SK-N-SH (cell line): ENCODE results near the gene TMEM256. TPM values are rescaled to one million over a fixed set of nuclear protein-coding genes. Genes with fewer than 3 reads are reported as not detected.

ENCODE experiments used
- CTCF ChIA-PET: fragments of 300-600, 350-600 bp; formaldehyde crosslinking; extraction: SDS; loops from one replicate; lab custom pipeline; 2021; lab: Yijun Ruan, JAX
- POLR2A ChIA-PET: fragments of 350-600 bp; sonication (Branson Sonifier 250); formaldehyde crosslinking; extraction: SDS; loops from one replicate; lab custom pipeline; 2020; ENCODE audit warnings: antibody characterized with exemption, inconsistent platforms; lab: Yijun Ruan, JAX
- DNase-seq: peaks from one replicate; pipeline ENCODE4 v3.0.0; 2012
- H2AFZ ChIP-seq: fragments of 200-600 bp; sonication (generic); 2 replicates; pipeline ENCODE4 v1.8.1; 2016; ENCODE audit warnings: antibody characterized with exemption, mild to moderate bottlenecking, low read depth
- H3F3A ChIP-seq: fragments of 200-600 bp; sonication (generic); replicated peaks from 2 replicates; pipeline ENCODE3; 2016; ENCODE audit warnings: antibody characterized with exemption, mild to moderate bottlenecking; ENCODE audit not compliant: insufficient read depth
- H3K27ac ChIP-seq, 2 experiments: fragments of 200-500 bp in 1 of 2; fragments of 200-600 bp in 1 of 2; sonication (Bioruptor generic) in 1 of 2; sonication (generic), shearing (Covaris generic) in 1 of 2; 2 replicates each; pipeline versions ENCODE4 v1.5.1 to v1.6.1; 2014 to 2016; ENCODE audit warnings: low read depth in 2 of 2, inconsistent platforms in 1 of 2, low read length in 1 of 2, mild to moderate bottlenecking in 1 of 2, mixed read lengths in 1 of 2
- H3K27me3 ChIP-seq: fragments of 200-600 bp; sonication (generic), shearing (Covaris generic); 2 replicates; pipeline ENCODE4 v1.6.1; 2016; ENCODE audit warnings: mixed run types; ENCODE audit not compliant: insufficient read depth
- H3K36me3 ChIP-seq, 2 experiments: fragments of 200-500 bp in 1 of 2; fragments of 200-600 bp in 1 of 2; sonication (Bioruptor generic) in 1 of 2; sonication (generic) in 1 of 2; replicated peaks in 1 of 2; 2 replicates each; pipeline versions ENCODE3 to v1.5.1; 2014 to 2016; ENCODE audit warnings: low read length in 1 of 2, mild to moderate bottlenecking in 1 of 2; ENCODE audit not compliant: insufficient read depth in 2 of 2, control insufficient read depth in 1 of 2
- H3K4me1 ChIP-seq, 2 experiments: fragments of 200-500 bp in 1 of 2; fragments of 200-600 bp in 1 of 2; sonication (Bioruptor generic) in 1 of 2; sonication (generic), shearing (Covaris generic) in 1 of 2; 2 replicates each; pipeline versions ENCODE4 v1.5.1 to v1.6.1; 2014 to 2016; ENCODE audit warnings: low read depth in 1 of 2, low read length in 1 of 2, mixed run types in 1 of 2; ENCODE audit not compliant: insufficient read depth in 2 of 2, control insufficient read depth in 1 of 2
- H3K4me2 ChIP-seq: fragments of 200-600 bp; sonication (generic), shearing (Covaris generic); 2 replicates; pipeline ENCODE4 v1.6.1; 2017; ENCODE audit warnings: mixed run types
- H3K4me3 ChIP-seq, 2 experiments: fragments of 200-500 bp in 1 of 2; fragments of 200-600 bp in 1 of 2; sonication (Bioruptor generic) in 1 of 2; sonication (generic), shearing (Covaris generic) in 1 of 2; 2 replicates each; pipeline versions ENCODE4 v1.5.1 to v1.8.1; 2014 to 2016; ENCODE audit warnings: low read depth in 2 of 2, inconsistent platforms in 1 of 2, low read length in 1 of 2, mild to moderate bottlenecking in 1 of 2, mixed read lengths in 1 of 2, moderate library complexity in 1 of 2
- H3K79me2 ChIP-seq: fragments of 200-600 bp; sonication (generic); 2 replicates; pipeline ENCODE4 v1.8.1; 2017; ENCODE audit warnings: mild to moderate bottlenecking; ENCODE audit not compliant: insufficient read depth
- H3K9ac ChIP-seq: fragments of 200-600 bp; sonication (generic); 2 replicates; pipeline ENCODE4 v1.6.1; 2017; ENCODE audit warnings: mixed run types
- H3K9me2 ChIP-seq: fragments of 200-600 bp; sonication (generic); 2 replicates; pipeline ENCODE4 v1.6.1; 2017; ENCODE audit warnings: mixed run types
- H3K9me3 ChIP-seq: fragments of 200-600 bp; sonication (generic); 2 replicates; pipeline ENCODE4 v1.6.1; 2017; ENCODE audit warnings: mixed run types, mild to moderate bottlenecking, moderate library complexity
- H4K20me1 ChIP-seq: fragments of 200-600 bp; sonication (generic); 2 replicates; pipeline ENCODE4 v1.6.1; 2017; ENCODE audit warnings: mild to moderate bottlenecking, mixed run types; ENCODE audit not compliant: insufficient read depth
- EP300 ChIP-seq, 2 experiments: IDR thresholded peaks; 2 replicates each; pipeline versions ENCODE4 v1.4.0 to v1.6.1; 2012; ENCODE audit warnings: borderline replicate concordance in 1 of 2, low read depth in 1 of 2, low read length in 1 of 2
- FOSL2 ChIP-seq: IDR thresholded peaks from 2 replicates; pipeline ENCODE4 v1.4.0; 2012; ENCODE audit warnings: low read depth, mild to moderate bottlenecking, moderate library complexity, borderline replicate concordance
- FOXJ3 ChIP-seq: sonication (generic); formaldehyde crosslinking; IDR thresholded peaks from 2 replicates; pipeline ENCODE4 v1.5.1; 2020; ENCODE audit warnings: mild to moderate bottlenecking, missing genetic modification reagents
- FOXM1 ChIP-seq: IDR thresholded peaks from 2 replicates; pipeline ENCODE4 v1.4.0; 2012; ENCODE audit warnings: low read depth, mild to moderate bottlenecking
- GATA2 ChIP-seq: sonication (generic); formaldehyde crosslinking; IDR thresholded peaks from 2 replicates; pipeline ENCODE4 v1.5.0; 2020; ENCODE audit warnings: mild to moderate bottlenecking, missing genetic modification reagents
- IRF3 ChIP-seq: fragments of 150-350 bp; IDR thresholded peaks from 2 replicates; pipeline ENCODE4 v1.6.1; 2016; ENCODE audit warnings: mild to moderate bottlenecking, low read depth, low read length
- MAX ChIP-seq: IDR thresholded peaks from 2 replicates; pipeline ENCODE4 v1.4.0; 2012; ENCODE audit warnings: low read depth
- MEF2A ChIP-seq: IDR thresholded peaks from 2 replicates; pipeline ENCODE4 v1.4.0; 2012; ENCODE audit warnings: low read depth, borderline replicate concordance
- MXI1 ChIP-seq: IDR thresholded peaks from 2 replicates; pipeline ENCODE4 v1.6.1; 2012; ENCODE audit warnings: mild to moderate bottlenecking, low read depth, low read length, improper control_type of control experiment
- NFIC ChIP-seq: IDR thresholded peaks from 2 replicates; pipeline ENCODE4 v1.4.0; 2012; ENCODE audit warnings: borderline replicate concordance
- REST ChIP-seq: IDR thresholded peaks from 2 replicates; pipeline ENCODE4 v1.6.1; 2012; ENCODE audit warnings: mild to moderate bottlenecking, low read depth, low read length, moderate library complexity
- SIN3A ChIP-seq: IDR thresholded peaks from 2 replicates; pipeline ENCODE4 v1.6.1; 2012; ENCODE audit warnings: low read depth, mild to moderate bottlenecking, low read length, moderate library complexity, borderline replicate concordance
- TEAD4 ChIP-seq: IDR thresholded peaks from 2 replicates; pipeline ENCODE4 v1.4.0; 2012; ENCODE audit warnings: mild to moderate bottlenecking, borderline replicate concordance; ENCODE audit not compliant: insufficient read depth
- USF1 ChIP-seq: IDR thresholded peaks from 2 replicates; pipeline ENCODE4 v1.4.0; 2012; ENCODE audit warnings: low read depth, borderline replicate concordance
- WGBS: methylation state at CpG from one replicate; pipeline ENCODE4 v1.1.6; 2017; ENCODE audit warnings: low lambda C conversion rate; 5-methylcytosine and 5-hydroxymethylcytosine counted together
- polyA plus RNA-seq, 3 experiments: library from polyadenylated mRNA; depleted of rRNA; stranded (reverse); fragments of >200 nt; gene quantifications; 2 replicates each; pipeline ENCODE4 v1.2.3, GENCODE V29; 2012
- TF ChIP-seq, protein P1 (sequence below): IDR thresholded peaks from 2 replicates; pipeline ENCODE4 v1.4.0; 2012; ENCODE audit warnings: low read depth, borderline replicate concordance

Gene TMEM256
- polyA plus RNA-seq, 1 of the 3 experiments (the other 2 are of a cell fraction), result 213 TPM

DNA sequence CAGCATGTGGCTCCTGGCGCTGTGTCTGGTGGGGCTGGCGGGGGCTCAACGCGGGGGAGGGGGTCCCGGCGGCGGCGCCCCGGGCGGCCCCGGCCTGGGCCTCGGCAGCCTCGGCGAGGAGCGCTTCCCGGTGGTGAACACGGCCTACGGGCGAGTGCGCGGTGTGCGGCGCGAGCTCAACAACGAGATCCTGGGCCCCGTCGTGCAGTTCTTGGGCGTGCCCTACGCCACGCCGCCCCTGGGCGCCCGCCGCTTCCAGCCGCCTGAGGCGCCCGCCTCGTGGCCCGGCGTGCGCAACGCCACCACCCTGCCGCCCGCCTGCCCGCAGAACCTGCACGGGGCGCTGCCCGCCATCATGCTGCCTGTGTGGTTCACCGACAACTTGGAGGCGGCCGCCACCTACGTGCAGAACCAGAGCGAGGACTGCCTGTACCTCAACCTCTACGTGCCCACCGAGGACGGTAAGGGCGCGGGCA lies 4.4 kb upstream of the TMEM256 start:
- Histone ChIP-seq H3K4me3 (no peak overlapping the region), H3K9me3 (no peaks in the 10 kb centered on the region), H3K9me2 (no peaks in the 10 kb centered on the region), H3F3A (peaks cover 5% of the 10 kb centered on the region), H3K79me2 (peaks cover 28% of the 10 kb centered on the region), H2AFZ (no peak overlapping the region), H3K9ac (no peak overlapping the region), H3K4me1 (peaks cover 0 to 15% of the 10 kb centered on the region in 2 experiments; a peak in 1 of 4 replicates), H3K27me3 (no peaks in the 10 kb centered on the region), H4K20me1 (peaks cover 11% of the 10 kb centered on the region; the same call in 1 of the 2 replicates), H3K27ac (no peak overlapping the region), H3K36me3 (peaks cover 8 to 34% of the 10 kb centered on the region in 2 experiments), H3K4me2 (no peak overlapping the region)
- no peak for TF ChIP-seq TEAD4
- TF ChIP-seq USF1, result no peak
- TF ChIP-seq MAX, result no peak
- TF ChIP-seq FOXM1, result no peak
- no peak for TF ChIP-seq EP300 (IDR thresholded peaks at IDR 0.05; ENCODE audit: borderline replicate concordance in 1 of 2, low read depth in 1 of 2, low read length in 1 of 2)
- CTCF ChIA-PET, result interaction anchor here (1.2 to 4.9 kb wide), 2 partner anchors 53 to 152 kb away, joined by 4 to 28 read pairs; partner anchors contain the start of gene TMEM95
- DNase-seq, result no peak
- POLR2A ChIA-PET, result no interaction called here
- WGBS, result 97% methylated on average over 32 of the region's 58 CpGs

- H3K9me3 ChIP-seq, result no peaks in the 10 kb centered on the region
- peaks cover 4 to 21% of the 10 kb centered on the region in 2 experiments; a peak in 2 of 4 replicates for H3K4me1 ChIP-seq
- ChIA-PET CTCF (interaction anchor here (0.7 to 4.9 kb wide), 5 partner anchors 9 to 153 kb away, joined by 3 to 28 read pairs (median 6); partner anchors contain the start of gene TMEM95), POLR2A (no interaction called here)
- H3K79me2 ChIP-seq, result peaks cover 34% of the 10 kb centered on the region
- H3K4me2 ChIP-seq, result peak within 1 kb of the TSS; percentile 100
- 73% methylated on average over 12 of the region's 12 CpGs for WGBS
- H2AFZ ChIP-seq, result no peak within 1 kb of the TSS
- H3F3A ChIP-seq, result peaks cover 11% of the 10 kb centered on the region
- H3K9me2 ChIP-seq, result no peaks in the 10 kb centered on the region
- no peak for DNase-seq
- H3K9ac ChIP-seq, result no peak within 1 kb of the TSS
- H3K27me3 ChIP-seq, result no peaks in the 10 kb centered on the region
- peaks cover 11% of the 10 kb centered on the region; the same call in 1 of the 2 replicates for H4K20me1 ChIP-seq
- no peak within 1 kb of the TSS for H3K27ac ChIP-seq
- H3K36me3 ChIP-seq, result peaks cover 8 to 30% of the 10 kb centered on the region in 2 experiments
- H3K4me3 ChIP-seq, result peak within 1 kb of the TSS in 1 of 2 experiments; percentile 47; a peak in 1 of 4 replicates
- TF ChIP-seq IRF3 (no peak), FOXJ3 (CRISPR knock-in tag) (no peak), GATA2 (no peak), MAX (no peak), REST (no peak), FOSL2 (no peak), EP300 (IDR thresholded peaks at IDR 0.05; ENCODE audit: borderline replicate concordance in 1 of 2, low read depth in 1 of 2, low read length in 1 of 2) (no peak), SIN3A (no peak), MEF2A (no peak), NFIC (no peak), MXI1 (no peak)
- TF ChIP-seq, protein P1, sequence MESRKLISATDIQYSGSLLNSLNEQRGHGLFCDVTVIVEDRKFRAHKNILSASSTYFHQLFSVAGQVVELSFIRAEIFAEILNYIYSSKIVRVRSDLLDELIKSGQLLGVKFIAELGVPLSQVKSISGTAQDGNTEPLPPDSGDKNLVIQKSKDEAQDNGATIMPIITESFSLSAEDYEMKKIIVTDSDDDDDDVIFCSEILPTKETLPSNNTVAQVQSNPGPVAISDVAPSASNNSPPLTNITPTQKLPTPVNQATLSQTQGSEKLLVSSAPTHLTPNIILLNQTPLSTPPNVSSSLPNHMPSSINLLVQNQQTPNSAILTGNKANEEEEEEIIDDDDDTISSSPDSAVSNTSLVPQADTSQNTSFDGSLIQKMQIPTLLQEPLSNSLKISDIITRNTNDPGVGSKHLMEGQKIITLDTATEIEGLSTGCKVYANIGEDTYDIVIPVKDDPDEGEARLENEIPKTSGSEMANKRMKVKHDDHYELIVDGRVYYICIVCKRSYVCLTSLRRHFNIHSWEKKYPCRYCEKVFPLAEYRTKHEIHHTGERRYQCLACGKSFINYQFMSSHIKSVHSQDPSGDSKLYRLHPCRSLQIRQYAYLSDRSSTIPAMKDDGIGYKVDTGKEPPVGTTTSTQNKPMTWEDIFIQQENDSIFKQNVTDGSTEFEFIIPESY, result no peak
These were observed 3.8 kb upstream of the TMEM256 start, which contains the start of gene NLGN2 for GRCh38 chr17:7407485-7408251. TSS of gene NLGN2 (plus strand) at chr17:7407845. CDS start at chr17:7408256, 411 bp downstream.
